Limb (tissue), 2 donors: ENCODE measurements around the gene MBOAT2.

ENCODE experiments used
- DNase-seq, 2 donors: peaks; one replicate each; pipeline ENCODE4 v3.0.0-alpha.2; 2016; ENCODE audit errors: extremely low spot score in 2 of 2

Gene MBOAT2

GRCh38 chr2:8827729-8828128 lies 175.8 kb downstream of the MBOAT2 start:
- DNase-seq = no peak

DNA sequence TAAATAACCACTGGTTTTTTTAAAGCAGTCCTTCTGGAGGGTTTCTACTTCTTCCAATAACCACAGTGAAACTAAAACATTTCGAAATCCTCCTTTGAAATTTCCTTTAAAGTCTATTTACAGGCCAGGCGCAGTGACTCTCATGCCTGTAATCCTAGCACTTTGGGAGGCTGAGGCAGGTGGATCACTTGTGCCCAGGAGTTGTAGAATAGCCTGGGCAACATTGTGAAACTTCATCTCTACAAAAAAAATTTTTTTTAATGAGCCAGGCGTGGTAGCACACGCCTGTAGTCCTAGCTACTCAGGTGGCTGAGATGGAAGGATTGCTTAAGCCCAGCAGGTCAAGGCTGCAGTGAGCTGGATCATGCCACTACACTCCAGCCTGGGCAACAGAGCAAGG lies 181.3 kb downstream of the MBOAT2 start:
- no peak for DNase-seq

DNA sequence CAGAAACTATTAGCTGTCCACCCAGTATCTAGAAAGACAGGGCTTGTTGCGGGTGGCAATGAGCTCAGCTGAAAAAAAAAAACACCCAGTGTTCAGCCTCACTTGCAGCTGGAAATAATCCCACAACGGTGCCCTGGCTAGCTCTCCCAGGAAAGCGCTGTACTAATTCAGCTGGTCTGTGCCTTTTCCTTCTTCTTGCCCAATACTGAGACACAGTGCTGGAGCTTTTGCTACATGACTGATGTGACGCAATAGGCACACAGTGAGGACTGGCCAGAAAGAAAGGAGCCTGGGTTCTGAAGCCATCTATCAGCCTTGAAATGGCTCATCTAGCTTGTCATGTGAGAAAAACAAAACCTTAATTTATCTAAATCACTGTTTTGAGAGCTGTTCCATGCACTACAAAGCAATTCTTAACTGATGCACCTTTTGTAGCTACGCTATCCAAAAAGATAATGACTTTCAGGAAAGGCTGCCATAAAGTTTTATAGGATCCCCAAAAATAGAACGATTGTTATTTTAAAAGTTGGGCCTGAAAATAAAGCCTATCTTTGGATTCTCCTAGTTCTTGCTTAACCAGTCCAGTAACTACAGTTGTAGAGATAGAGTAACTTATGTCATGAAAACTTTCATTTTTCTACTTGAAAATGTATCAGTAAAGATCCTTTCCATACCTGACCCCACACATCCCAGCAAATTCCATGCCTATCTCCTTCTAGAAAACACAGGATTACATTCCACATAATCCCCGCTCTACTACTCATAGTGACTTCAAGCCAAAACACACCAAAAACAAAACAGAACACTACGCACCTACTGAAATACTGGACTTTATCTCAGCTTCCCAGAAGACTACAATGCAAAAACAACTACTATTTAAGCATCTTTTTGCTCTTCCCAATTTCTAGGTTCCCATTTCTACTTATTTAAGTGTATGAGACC lies 181.9 kb downstream of the MBOAT2 start:
- no peak for DNase-seq

GRCh38 chr2:8819948-8820347 lies 183.5 kb downstream of the MBOAT2 start:
- DNase-seq = no peak

- no peak for DNase-seq
Observed at GRCh38 chr2:8819194-8819593, 184.3 kb downstream of the MBOAT2 start.

- no peak for DNase-seq
Observed at GRCh38 chr2:8817221-8817620, 186.3 kb downstream of the MBOAT2 start.

DNA sequence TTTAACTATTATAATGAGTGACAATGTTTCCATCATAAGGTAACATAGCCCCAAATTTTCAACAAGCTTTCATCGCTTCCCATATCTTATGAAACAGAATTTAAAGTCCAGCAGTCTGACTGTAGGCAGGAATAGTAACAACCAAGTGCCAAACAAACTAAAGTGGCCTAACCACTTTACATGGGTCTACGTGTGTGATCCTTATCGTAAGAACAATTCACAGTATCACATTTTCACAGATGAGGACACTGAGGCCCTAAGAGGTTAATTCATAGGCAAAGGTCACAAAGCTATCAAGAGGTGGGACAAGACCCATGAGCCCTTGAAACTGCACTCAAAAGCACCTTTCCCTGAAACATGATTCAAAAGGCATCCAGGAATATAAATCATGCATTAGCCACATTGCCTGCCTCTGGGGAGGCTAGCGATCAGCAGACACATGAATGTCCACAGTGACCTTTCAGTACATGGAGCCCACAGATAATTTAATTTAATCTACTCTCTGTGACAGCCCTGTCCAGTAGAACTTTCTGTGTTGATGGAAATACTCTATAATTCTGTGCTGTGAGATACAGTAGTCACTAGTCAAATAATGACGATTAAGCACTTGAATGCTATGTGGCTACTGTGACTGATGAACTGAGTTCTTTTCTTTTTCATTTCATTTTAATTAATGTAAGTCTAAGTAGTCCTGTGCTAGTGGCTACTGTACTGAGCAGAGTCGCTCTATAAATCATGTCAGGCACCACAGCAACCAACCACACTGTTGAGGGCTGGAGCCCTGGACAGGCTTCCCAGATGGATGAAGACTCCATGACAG lies 196.4 kb downstream of the MBOAT2 start:
- DNase-seq = no peak

- no peak for DNase-seq
Observed at GRCh38 chr2:8805278-8806210, 197.9 kb downstream of the MBOAT2 start.

DNA sequence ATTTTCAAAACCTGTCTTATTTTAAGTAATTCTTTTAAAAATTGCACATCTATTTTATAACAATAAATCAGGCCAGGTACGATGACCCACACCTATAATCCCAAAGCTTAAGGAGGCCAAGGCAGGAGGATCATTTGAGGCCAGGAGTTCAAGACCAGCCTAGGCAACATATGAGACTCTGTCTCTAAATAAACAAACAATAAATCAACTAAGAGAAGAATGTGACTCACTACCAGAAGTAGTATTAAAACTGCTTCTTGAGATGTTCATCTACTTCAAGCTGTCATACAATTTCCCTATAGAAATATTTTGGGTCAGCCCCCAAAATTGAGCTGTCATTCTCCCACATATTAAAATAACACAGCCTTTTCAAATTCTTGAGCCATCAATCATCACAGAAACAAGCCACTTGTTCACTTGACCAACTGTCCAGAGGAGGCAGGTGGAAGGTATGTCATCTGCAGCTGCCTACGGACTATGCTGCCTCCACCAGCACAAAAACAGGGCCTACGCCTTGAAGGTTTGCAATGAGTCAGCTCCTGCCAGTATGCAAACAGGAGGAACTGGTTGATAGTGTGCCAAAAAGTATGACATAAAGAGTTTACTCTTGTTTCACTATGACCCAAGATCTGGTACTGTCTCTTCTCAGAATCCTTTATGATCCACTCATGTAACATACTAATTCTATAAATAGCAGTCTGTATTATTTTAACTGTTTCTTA lies 199.7 kb downstream of the MBOAT2 start:
- no peak for DNase-seq

DNA sequence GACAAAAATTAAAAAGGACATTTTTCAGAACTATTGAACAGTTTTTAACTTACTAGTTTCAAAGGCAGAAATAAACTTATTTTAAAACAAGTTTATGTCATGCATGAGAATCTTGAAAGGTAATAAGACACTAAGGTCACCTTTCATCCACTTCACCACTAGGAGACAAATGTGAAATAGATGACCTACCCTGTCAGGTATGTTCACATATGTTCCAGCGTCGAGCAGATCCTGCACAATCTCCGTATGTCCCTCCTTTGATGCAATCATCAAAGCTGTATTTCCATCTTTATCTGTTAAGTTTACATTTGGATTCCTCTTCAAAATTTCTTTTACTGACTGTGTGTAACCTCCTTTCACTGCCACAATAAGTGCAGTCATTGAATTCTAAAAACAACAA lies 200.7 kb downstream of the MBOAT2 start:
- DNase-seq = no peak
